Sigmoid colon (tissue), 3 donors: ENCODE data around the gene EIF1.

Experiments
- POLR2A ChIP-seq, 2 donors: fragments of 450-650 bp; IDR thresholded peaks; one replicate each; pipeline ENCODE4 v1.6.1; 2016; ENCODE audit warnings: antibody characterized with exemption in 2 of 2, mild to moderate bottlenecking in 2 of 2, moderate library complexity in 2 of 2
- TF ChIP-seq, protein P1 (sequence below), 4 experiments: fragments of 450-650 bp in 3 of 4; fragments of 200-600 bp in 1 of 4; IDR thresholded peaks; one replicate each; pipeline ENCODE4 v1.5.1; 2016 to 2019; ENCODE audit warnings: antibody characterized with exemption in 4 of 4, mild to moderate bottlenecking in 3 of 4, moderate library complexity in 2 of 4

DNA sequence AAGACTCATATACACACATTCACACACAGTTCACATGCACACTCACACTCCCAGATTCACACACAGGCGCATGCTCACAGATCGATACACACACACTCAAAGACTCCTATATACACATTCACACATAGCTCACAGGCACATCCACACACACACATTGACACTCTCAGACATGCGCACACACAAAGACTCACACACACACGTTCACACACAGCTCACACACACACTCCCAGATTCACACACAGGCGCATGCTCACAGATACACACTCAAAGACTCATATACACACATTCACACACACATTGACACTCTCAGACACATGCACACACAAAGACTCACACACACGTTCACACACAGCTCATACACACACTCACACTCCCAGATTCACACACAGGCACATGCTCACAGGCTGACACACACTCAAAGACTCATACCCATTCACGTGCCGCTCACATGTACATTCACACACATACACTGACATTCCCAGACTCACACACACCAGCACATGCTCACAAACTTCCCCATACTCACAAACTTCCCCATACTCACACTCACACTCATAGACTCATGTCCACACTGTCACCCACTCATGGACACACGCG lies 38.7 kb upstream of the EIF1 start:
- TF ChIP-seq, protein P1, sequence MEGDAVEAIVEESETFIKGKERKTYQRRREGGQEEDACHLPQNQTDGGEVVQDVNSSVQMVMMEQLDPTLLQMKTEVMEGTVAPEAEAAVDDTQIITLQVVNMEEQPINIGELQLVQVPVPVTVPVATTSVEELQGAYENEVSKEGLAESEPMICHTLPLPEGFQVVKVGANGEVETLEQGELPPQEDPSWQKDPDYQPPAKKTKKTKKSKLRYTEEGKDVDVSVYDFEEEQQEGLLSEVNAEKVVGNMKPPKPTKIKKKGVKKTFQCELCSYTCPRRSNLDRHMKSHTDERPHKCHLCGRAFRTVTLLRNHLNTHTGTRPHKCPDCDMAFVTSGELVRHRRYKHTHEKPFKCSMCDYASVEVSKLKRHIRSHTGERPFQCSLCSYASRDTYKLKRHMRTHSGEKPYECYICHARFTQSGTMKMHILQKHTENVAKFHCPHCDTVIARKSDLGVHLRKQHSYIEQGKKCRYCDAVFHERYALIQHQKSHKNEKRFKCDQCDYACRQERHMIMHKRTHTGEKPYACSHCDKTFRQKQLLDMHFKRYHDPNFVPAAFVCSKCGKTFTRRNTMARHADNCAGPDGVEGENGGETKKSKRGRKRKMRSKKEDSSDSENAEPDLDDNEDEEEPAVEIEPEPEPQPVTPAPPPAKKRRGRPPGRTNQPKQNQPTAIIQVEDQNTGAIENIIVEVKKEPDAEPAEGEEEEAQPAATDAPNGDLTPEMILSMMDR (IDR thresholded peaks at IDR 0.05), result no peak
- no peak for TF ChIP-seq POLR2A (IDR thresholded peaks at IDR 0.05)
